Tibial nerve (tissue), 3 donors: Measurements from ENCODE around the gene DEFB129.

Source experiments
- CTCF ChIP-seq, 5 experiments: fragments of 200-600 bp in 3 of 5; fragments of 450-650 bp in 2 of 5; sonication (generic) in 3 of 5; IDR thresholded peaks; one replicate each; pipeline ENCODE4 v1.5.1; 2016 to 2019; ENCODE audit warnings: antibody characterized with exemption in 5 of 5, mild to moderate bottlenecking in 3 of 5, moderate library complexity in 2 of 5
- POLR2A ChIP-seq, 2 donors: fragments of 450-650 bp; IDR thresholded peaks; one replicate each; pipeline ENCODE4 v1.6.1; 2017; ENCODE audit warnings: antibody characterized with exemption in 2 of 2, mild to moderate bottlenecking in 2 of 2, moderate library complexity in 2 of 2

GRCh38 chr20:271069-271468, 44.0 kb downstream of the DEFB129 start:
- TF ChIP-seq CTCF (IDR thresholded peaks at IDR 0.05) (no peak), POLR2A (IDR thresholded peaks at IDR 0.05) (no peak)
